GM12878 (cell line): Measurements from ENCODE around the gene RAI14. TPM values are rescaled to one million over a fixed set of nuclear protein-coding genes. Genes with fewer than 3 reads are reported as not detected.

Experiments used
- ATAC-seq: fragments of 200-7000 bp; cut with Tn5 transposase; 3 replicates; pipeline ENCODE4 v1.9.1; 2020; ENCODE audit warnings: mild to moderate bottlenecking, moderate library complexity
- BruUV-seq: library from RNA; stranded (reverse); fragments of 400-500 nt; replicated peaks from 2 replicates; lab custom pipeline; 2021; lab: Mats Ljungman, UMichigan
- CTCF ChIA-PET: fragments of 300-600 bp; sonication (Branson Sonifier 250); formaldehyde crosslinking; extraction: SDS; loops from one replicate; lab custom pipeline; 2021; ENCODE audit warnings: inconsistent platforms; lab: Yijun Ruan, JAX
- POLR2A ChIA-PET: fragments of 350-600 bp; formaldehyde crosslinking; extraction: SDS; loops from one replicate; lab custom pipeline; 2021; ENCODE audit warnings: inconsistent platforms; lab: Charles Lee
- RAD21 ChIA-PET: fragments of 300-600 bp; sonication (Branson Sonifier 250); formaldehyde crosslinking; loops from one replicate; lab custom pipeline; 2023; ENCODE audit warnings: antibody characterized with exemption; ENCODE audit not compliant: unreplicated experiment; lab: Charles Lee
- SMC1A ChIA-PET: fragments of 300-600 bp; sonication (Branson Sonifier 250); formaldehyde crosslinking; loops from one replicate; lab custom pipeline; 2023; ENCODE audit not compliant: unreplicated experiment, uncharacterized antibody; lab: Charles Lee
- DNase-seq: peaks from one replicate; pipeline ENCODE4 v3.0.0-alpha.2; 2011; ENCODE audit warnings: low read depth, low spot score
- FAIRE-seq: peaks from 3 replicates; lab custom pipeline; 2011; peaks lifted over from hg19 to GRCh38; lab: Jason Lieb, UNC
- H2AFZ ChIP-seq: 2 replicates; pipeline ENCODE4 v1.6.0; 2011; ENCODE audit warnings: low read depth, low read length, control low read depth; ENCODE audit not compliant: control insufficient read depth
- H3K27ac ChIP-seq: 2 replicates; pipeline ENCODE4 v1.5.1; 2011; ENCODE audit warnings: control low read depth; ENCODE audit not compliant: control insufficient read depth, insufficient read depth
- H3K27me3 ChIP-seq, 2 experiments: replicated peaks in 1 of 2; 2 replicates each; pipeline versions ENCODE4 v1.6.0 to v1.6.1; 2011; ENCODE audit warnings: low read length in 1 of 2; ENCODE audit not compliant: control insufficient read depth in 2 of 2, insufficient read depth in 2 of 2
- H3K36me3 ChIP-seq, 2 experiments: 2 replicates each; pipeline ENCODE4 v1.5.1; 2011; ENCODE audit warnings: low read length in 1 of 2; ENCODE audit not compliant: control insufficient read depth in 2 of 2, insufficient read depth in 2 of 2
- H3K4me1 ChIP-seq: 2 replicates; pipeline ENCODE4 v1.6.1; 2011; ENCODE audit warnings: mild to moderate bottlenecking, low read length, moderate library complexity, mixed read lengths; ENCODE audit not compliant: control insufficient read depth, insufficient read depth
- H3K4me2 ChIP-seq: 2 replicates; pipeline ENCODE4 v1.6.0; 2011; ENCODE audit warnings: control low read depth; ENCODE audit not compliant: control insufficient read depth, insufficient read depth
- H3K4me3 ChIP-seq: fragments of 200-600 bp; sonication (generic); 2 replicates; pipeline ENCODE4 v1.5.1; 2016
- H3K79me2 ChIP-seq: 2 replicates; pipeline ENCODE4 v1.6.0; 2011; ENCODE audit warnings: low read length; ENCODE audit not compliant: control insufficient read depth, insufficient read depth
- H3K9ac ChIP-seq: 2 replicates; pipeline ENCODE4 v1.8.0; 2011; ENCODE audit warnings: low read length, control low read depth, mixed read lengths; ENCODE audit not compliant: control insufficient read depth, insufficient read depth
- H3K9me3 ChIP-seq: replicated peaks from 3 replicates; pipeline ENCODE4 v1.5.1; 2011; ENCODE audit warnings: mild to moderate bottlenecking, low read length; ENCODE audit not compliant: control insufficient read depth, insufficient read depth
- H4K20me1 ChIP-seq: 2 replicates; pipeline ENCODE4 v1.6.0; 2011; ENCODE audit not compliant: control insufficient read depth, insufficient read depth
- CHD1 ChIP-seq: IDR thresholded peaks from 2 replicates; pipeline ENCODE4 v1.6.1; 2012; ENCODE audit warnings: low read depth, low read length, improper control_type of control experiment
- MEF2B ChIP-seq: fragments of 450-650 bp; IDR thresholded peaks from 2 replicates; pipeline ENCODE4 v1.6.1; 2018; ENCODE audit warnings: mild to moderate bottlenecking, moderate library complexity; ENCODE audit not compliant: partially characterized antibody, poor library complexity, severe bottlenecking
- SPI1 ChIP-seq: IDR thresholded peaks from 2 replicates; pipeline ENCODE4 v1.6.1; 2011; ENCODE audit warnings: low read depth, mild to moderate bottlenecking, low read length, moderate library complexity, borderline replicate concordance; ENCODE audit not compliant: insufficient read depth
- YBX1 ChIP-seq: fragments of 450-650 bp; IDR thresholded peaks from 2 replicates; pipeline ENCODE4 v1.6.1; 2016; ENCODE audit warnings: antibody characterized with exemption
- ZNF207 ChIP-seq: fragments of 450-650 bp; IDR thresholded peaks from 2 replicates; pipeline ENCODE4 v1.6.1; 2014; ENCODE audit warnings: antibody characterized with exemption, mild to moderate bottlenecking, borderline replicate concordance
- WGBS: methylation state at CpG from one replicate; pipeline ENCODE4 v1.1.6; 2016; ENCODE audit warnings: low lambda C conversion rate; ENCODE audit not compliant: insufficient replicate concordance, insufficient coverage; ENCODE audit errors: missing lambda C conversion rate; 5-methylcytosine and 5-hydroxymethylcytosine counted together
- in situ Hi-C: fragments of 300-500 bp; cut with MboI; formaldehyde crosslinking; loops from 9 replicates; pipeline ENCODE4 v1.14.3; 2018; ENCODE audit warnings: mixed read lengths
- intact Hi-C: fragments of 100-400 bp; cut with micrococcal nuclease; formaldehyde crosslinking; loops from one replicate; pipeline ENCODE4 v1.14.2; 2022; ENCODE audit not compliant: unreplicated experiment
- polyA plus RNA-seq, 11 experiments: library from polyadenylated mRNA; depleted of rRNA in 4 of 11; unstranded in 6 of 11; stranded (reverse) in 5 of 11; fragments of >200 nt; fragmentation: Nextera tagmentation in 4 of 11; fragmentation: Illumina TruSeq in 1 of 11; extraction: Ambion mirVana in 4 of 11; extraction: Trizol in 1 of 11; gene quantifications; 1 replicate in 1 of 11; 2 replicates in 10 of 11; pipeline versions ENCODE4 v1.2.1 to v1.2.3, GENCODE V29; 2011 to 2016; ENCODE audit warnings: inconsistent platforms in 2 of 11, missing spikeins in 2 of 11, low read depth in 1 of 11
- total RNA-seq, 4 experiments: library from RNA; depleted of rRNA in 3 of 4; stranded (reverse); fragments of >200 nt in 3 of 4; fragmentation: Illumina TruSeq in 1 of 4; extraction: Trizol in 1 of 4; gene quantifications; 2 replicates each; pipeline versions ENCODE4 v1.2.1 to v1.2.3, GENCODE V29; 2013 to 2021

The RAI14 gene
- total and polyA plus RNA-seq, 10 of the 15 experiments (the other 5 are each of a cell fraction or from before 2014, with no cell fraction given), result 0.18 to 4.6 (median 1.9) TPM

- TF ChIP-seq ZNF207 (no peak), MEF2B (no peak), YBX1 (no peak)
- TF ChIP-seq, all 136 proteins: peak for 0
Observed at GRCh38 chr5:34728236-34728635, 72.1 kb downstream of the RAI14 start (continued).

- no peak overlapping the region for H3K4me2 ChIP-seq
- no peaks in the 10 kb centered on the region for H3K79me2 ChIP-seq
- WGBS, result 14% methylated on average over 6 of the region's 6 CpGs
- ChIA-PET POLR2A (no interaction called here), SMC1A (no interaction called here), CTCF (no interaction called here), RAD21 (no interaction called here)
- FAIRE-seq (no peak), ATAC-seq (no peak), DNase-seq (no peak)
- in situ Hi-C loops, result no loop called here
- intact Hi-C loops, result no loop called here
- H2AFZ ChIP-seq, result no peak overlapping the region
- H3K36me3 ChIP-seq, result no peaks in the 10 kb centered on the region
- no peak overlapping the region for H3K4me3 ChIP-seq
- H3K27ac ChIP-seq, result no peak overlapping the region
- H3K4me1 ChIP-seq, result no peaks in the 10 kb centered on the region
- TF ChIP-seq CHD1, result no peak
- TF ChIP-seq SPI1, result peak; percentile 56
- BruUV-seq, result no TSS peak
- H4K20me1 ChIP-seq, result no peaks in the 10 kb centered on the region
- no peaks in the 10 kb centered on the region for H3K27me3 ChIP-seq
- no peak overlapping the region for H3K9ac ChIP-seq
- no peaks in the 10 kb centered on the region; the same call in 2 of the 3 replicates for H3K9me3 ChIP-seq
Observed at GRCh38 chr5:34731435-34732232, 75.5 kb downstream of the RAI14 start.
